Measurements from ENCODE around the gene GAGE12J.

GRCh38 chrX:49282647-49283011 is 39.2 kb upstream of the GAGE12J start:
- TF ChIP-seq CTCF (IDR thresholded peaks at IDR 0.05; ENCODE audit: low read length) (no peak), EZH2 (IDR thresholded peaks at IDR 0.05; ENCODE audit: borderline replicate concordance, low read length) (no peak)

Data from OCI-LY1 (cell line).